Glutamatergic neuron (in vitro differentiated cells): ENCODE data around the gene NAPG. TPM values are rescaled to one million over a fixed set of nuclear protein-coding genes. Genes with fewer than 3 reads are reported as not detected.

Experiments
- DNase-seq: peaks from one replicate; pipeline ENCODE4 v3.0.0; 2022
- H3K27ac Mint-ChIP-seq: one replicate; pipeline ENCODE4 v1.8.0; 2020; ENCODE audit warnings: mild to moderate bottlenecking, mixed read lengths, inconsistent platforms; ENCODE audit not compliant: unreplicated experiment
- H3K27me3 Mint-ChIP-seq: one replicate; pipeline ENCODE4 v1.8.0; 2020; ENCODE audit warnings: mild to moderate bottlenecking, moderate library complexity, mixed read lengths, inconsistent platforms; ENCODE audit not compliant: unreplicated experiment
- H3K36me3 Mint-ChIP-seq: one replicate; pipeline ENCODE4 v1.8.0; 2020; ENCODE audit warnings: mild to moderate bottlenecking, mixed read lengths, inconsistent platforms; ENCODE audit not compliant: unreplicated experiment
- H3K4me1 Mint-ChIP-seq: one replicate; pipeline ENCODE4 v1.8.0; 2020; ENCODE audit warnings: mild to moderate bottlenecking, low read depth, mixed read lengths, inconsistent platforms; ENCODE audit not compliant: unreplicated experiment
- H3K4me3 Mint-ChIP-seq: one replicate; pipeline ENCODE4 v1.8.0; 2020; ENCODE audit warnings: mild to moderate bottlenecking, mixed read lengths, inconsistent platforms; ENCODE audit not compliant: unreplicated experiment
- H3K9me3 Mint-ChIP-seq: one replicate; pipeline ENCODE4 v1.8.0; 2020; ENCODE audit warnings: mild to moderate bottlenecking, moderate library complexity, mixed read lengths, inconsistent platforms; ENCODE audit not compliant: unreplicated experiment
- CTCF ChIP-seq: fragments of 200-600 bp; sonication (generic); IDR thresholded peaks from one replicate; pipeline ENCODE4 v1.5.0; 2021; ENCODE audit not compliant: partially characterized antibody, unreplicated experiment
- long read RNA-seq: library from polyadenylated mRNA; unstranded; transcript quantifications from one replicate; pipeline ENCODE4 v2.0.0, GENCODE V29; 2020; ENCODE audit not compliant: unreplicated experiment
- total RNA-seq: library from RNA; stranded (reverse); fragmentation: NEBNext Ultra II Directional; extraction: Animal tissue kit (Norgen Biotek cat#: 25700); gene quantifications from one replicate; pipeline ENCODE4 v1.2.1, GENCODE V29; 2021; ENCODE audit not compliant: unreplicated experiment

The NAPG gene
- 69.7 TPM for total RNA-seq
- long read RNA-seq, partial matches to known transcripts: 0 of 2 reads
- long read RNA-seq, other reads (novel, unspliced or antisense): 1 of 2 reads

- Mint-ChIP-seq H3K27ac (peak within 1 kb of the TSS; percentile 91), H3K9me3 (peaks cover 9% of the 10 kb centered on the region), H3K4me1 (peaks cover 34% of the 10 kb centered on the region), H3K4me3 (peak within 1 kb of the TSS; percentile 95), H3K27me3 (peaks cover 5% of the 10 kb centered on the region), H3K36me3 (no peaks in the 10 kb centered on the region)
- no peak for TF ChIP-seq CTCF
- peak; percentile 94 for DNase-seq
These were observed at the start of gene NAPG for GRCh38 chr18:10525697-10526560. TSS of gene NAPG (plus strand) at chr18:10526027. CDS start at chr18:10526103, 76 bp downstream.

- no peak overlapping the region for H3K27ac Mint-ChIP-seq
- no peak for DNase-seq
These were observed 49.5 kb upstream of the NAPG start for GRCh38 chr18:10476338-10476791.

GRCh38 chr18:10477121-10477862 is 48.5 kb upstream of the NAPG start:
- Mint-ChIP-seq H3K4me3 (no peak overlapping the region), H3K9me3 (peaks cover 9% of the 10 kb centered on the region), H3K27ac (no peak overlapping the region), H3K27me3 (peaks cover 3% of the 10 kb centered on the region), H3K4me1 (peaks cover 28% of the 10 kb centered on the region), H3K36me3 (peaks cover 19% of the 10 kb centered on the region)
- no peak for DNase-seq
- TF ChIP-seq CTCF: no peak

More at GRCh38 chr18:10476338-10476791, 49.5 kb upstream of the NAPG start:
- Mint-ChIP-seq H3K9me3 (peaks cover 8% of the 10 kb centered on the region), H3K36me3 (peaks cover 19% of the 10 kb centered on the region), H3K4me1 (peaks cover 21% of the 10 kb centered on the region), H3K27me3 (peaks cover 3% of the 10 kb centered on the region), H3K4me3 (no peak overlapping the region)
- TF ChIP-seq CTCF: no peak

- Mint-ChIP-seq H3K4me1 (peaks cover 28% of the 10 kb centered on the region), H3K36me3 (peaks cover 19% of the 10 kb centered on the region), H3K9me3 (peaks cover 9% of the 10 kb centered on the region)
These were observed 48.0 kb upstream of the NAPG start for GRCh38 chr18:10477863-10478260.

More at GRCh38 chr18:10477863-10478260, 48.0 kb upstream of the NAPG start:
- Mint-ChIP-seq H3K4me3 (no peak overlapping the region), H3K27me3 (peaks cover 3% of the 10 kb centered on the region), H3K27ac (no peak overlapping the region)
- TF ChIP-seq CTCF: no peak
- no peak for DNase-seq
